Upper lobe of left lung (tissue), 6 donors: ENCODE results near the gene EPHB2. TPM values are rescaled to one million over a fixed set of nuclear protein-coding genes. Genes with fewer than 3 reads are reported as not detected.

ENCODE experiments used
- ATAC-seq, 2 donors: fragments of 200-7000 bp; cut with Tn5 transposase; one replicate each; pipeline ENCODE4 v1.9.1; 2022; ENCODE audit warnings: mild to moderate bottlenecking in 2 of 2, moderate library complexity in 2 of 2; ENCODE audit not compliant: low FRiP score in 2 of 2
- DNase-seq, 2 donors: peaks; one replicate each; pipeline ENCODE4 v3.0.0-alpha.2; 2019 to 2020
- H3K27ac ChIP-seq, 4 donors: fragments of 200-600 bp; sonication (generic); one replicate each; pipeline ENCODE4 v1.5.1; 2016 to 2019
- H3K27me3 ChIP-seq, 4 donors: fragments of 200-600 bp; sonication (generic); one replicate each; pipeline ENCODE4 v1.5.1; 2017 to 2019
- H3K36me3 ChIP-seq, 4 donors: fragments of 200-600 bp; sonication (generic); one replicate each; pipeline ENCODE4 v1.5.1; 2016 to 2019
- H3K4me1 ChIP-seq, 4 donors: fragments of 200-600 bp; sonication (generic); one replicate each; pipeline ENCODE4 v1.5.1; 2018 to 2019
- H3K4me3 ChIP-seq, 4 donors: fragments of 200-600 bp; sonication (generic); one replicate each; pipeline ENCODE4 v1.5.1; 2017 to 2019; ENCODE audit warnings: mild to moderate bottlenecking in 2 of 4, moderate library complexity in 1 of 4
- H3K9me3 ChIP-seq, 4 donors: fragments of 200-600 bp; sonication (generic); one replicate each; pipeline ENCODE4 v1.5.1; 2018 to 2019
- CTCF ChIP-seq, 6 experiments: fragments of 450-650 bp in 4 of 6; fragments of 200-600 bp in 2 of 6; sonication (generic) in 2 of 6; IDR thresholded peaks; one replicate each; pipeline ENCODE4 v1.5.1; 2016 to 2019; ENCODE audit warnings: antibody characterized with exemption in 6 of 6
- EP300 ChIP-seq, 4 donors: sonication (generic); formaldehyde crosslinking; IDR thresholded peaks; one replicate each; pipeline ENCODE4 v1.5.1; 2017; ENCODE audit warnings: antibody characterized with exemption in 4 of 4, control low read depth in 2 of 4
- POLR2A ChIP-seq, 4 donors: fragments of 450-650 bp; IDR thresholded peaks; one replicate each; pipeline ENCODE4 v1.5.1; 2016 to 2017; ENCODE audit warnings: antibody characterized with exemption in 4 of 4, mild to moderate bottlenecking in 2 of 4
- POLR2AphosphoS5 ChIP-seq, 2 donors: sonication (generic); formaldehyde crosslinking; IDR thresholded peaks; one replicate each; pipeline ENCODE4 v1.5.1; 2017; ENCODE audit warnings: antibody characterized with exemption in 2 of 2
- WGBS, 2 donors: methylation state at CpG; one replicate each; pipeline ENCODE4 v1.1.5; 2017 to 2018; 5-methylcytosine and 5-hydroxymethylcytosine counted together
- total RNA-seq, 6 donors: library from RNA; depleted of rRNA in 4 of 6; stranded (reverse); fragments of >200 nt in 4 of 6; gene quantifications; one replicate each; pipeline versions ENCODE4 v1.1.0 to v1.2.1, GENCODE V29; 2016 to 2021
- donor health status: DM: no; HTN: no; CAD: no; lungs with moderate emphysema.
- donor health status: DM: no; HTN: yes; CAD: no; lungs with severe emphysema.

Gene EPHB2
- total RNA-seq, 6 donors from 2014 or later, result 1.0 to 8.8 (median 5.6) TPM

DNA sequence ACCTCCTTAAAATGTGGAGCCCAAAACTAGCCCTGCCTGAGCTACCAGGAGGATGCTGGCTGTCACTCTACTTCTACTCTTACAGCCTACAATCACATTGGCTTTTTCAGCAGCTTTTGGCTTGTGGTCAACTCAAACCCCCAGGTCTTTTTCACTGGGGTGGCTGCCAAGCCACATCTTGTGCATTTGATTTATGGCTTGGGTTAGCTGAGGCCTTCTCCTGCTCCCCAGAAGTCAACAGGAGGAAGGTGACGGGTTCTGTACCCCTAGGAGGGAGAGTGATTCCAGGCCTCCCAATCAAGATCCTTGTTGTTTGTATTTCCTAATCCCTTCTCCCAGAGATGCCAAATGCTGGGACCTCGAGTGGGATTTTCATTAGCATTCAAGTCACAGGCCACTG lies 137.8 kb downstream of the EPHB2 start:
- ATAC-seq (no peak), DNase-seq (no peak)
- no peaks in the 10 kb centered on the region for H3K36me3 ChIP-seq
- H3K9me3 ChIP-seq, result no peaks in the 10 kb centered on the region
- no peaks in the 10 kb centered on the region for H3K4me1 ChIP-seq
- 57 to 64% methylated on average over 2 of the region's 2 CpGs for WGBS, 2 donors
- H3K27me3 ChIP-seq, result no peaks in the 10 kb centered on the region
- no peak overlapping the region for H3K27ac ChIP-seq
- no peak overlapping the region for H3K4me3 ChIP-seq
- TF ChIP-seq POLR2A (IDR thresholded peaks at IDR 0.05), result no peak
- no peak for TF ChIP-seq EP300 (IDR thresholded peaks at IDR 0.05)
- no peak for TF ChIP-seq CTCF (IDR thresholded peaks at IDR 0.05)
- no peak for TF ChIP-seq POLR2AphosphoS5 (IDR thresholded peaks at IDR 0.05)

DNA sequence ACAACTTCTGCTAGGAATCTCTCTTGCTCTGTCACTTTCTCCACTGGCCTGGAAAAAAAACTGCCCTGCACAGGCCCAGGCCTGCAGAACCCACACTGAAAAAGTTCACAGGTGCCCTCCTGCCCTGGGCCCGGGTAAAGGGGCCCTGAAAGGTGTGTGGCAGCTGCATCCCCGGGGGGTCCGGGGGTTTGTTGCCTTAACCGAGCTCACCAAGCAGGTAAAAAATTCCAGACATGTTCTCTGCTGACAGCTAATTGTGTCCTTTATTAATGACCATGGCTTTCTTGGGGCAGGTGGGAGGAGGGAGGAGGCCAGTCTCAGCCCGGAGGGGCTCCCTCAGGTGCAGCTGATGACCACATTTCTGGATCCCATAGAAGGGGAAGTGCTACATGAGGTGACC lies 139.1 kb downstream of the EPHB2 start:
- TF ChIP-seq EP300 (IDR thresholded peaks at IDR 0.05) (no peak), CTCF (IDR thresholded peaks at IDR 0.05) (no peak), POLR2A (IDR thresholded peaks at IDR 0.05) (no peak), POLR2AphosphoS5 (IDR thresholded peaks at IDR 0.05) (no peak)
- Histone ChIP-seq H3K4me3 (no peak overlapping the region), H3K4me1 (no peaks in the 10 kb centered on the region), H3K36me3 (no peaks in the 10 kb centered on the region), H3K27me3 (no peaks in the 10 kb centered on the region), H3K9me3 (no peaks in the 10 kb centered on the region), H3K27ac (no peak overlapping the region)
- no peak for ATAC-seq
- 73 to 76% methylated on average over 4 to 5 of the region's 5 CpGs for WGBS, 2 donors
- no peak for DNase-seq

GRCh38 chr1:22850281-22850680 lies 139.6 kb downstream of the EPHB2 start:
- Histone ChIP-seq H3K36me3 (no peaks in the 10 kb centered on the region), H3K4me3 (no peak overlapping the region), H3K27me3 (no peaks in the 10 kb centered on the region), H3K4me1 (no peaks in the 10 kb centered on the region), H3K27ac (no peak overlapping the region), H3K9me3 (no peaks in the 10 kb centered on the region)
- peak in 1 of 2 donors; percentile 52 for DNase-seq
- TF ChIP-seq EP300 (IDR thresholded peaks at IDR 0.05) (no peak), POLR2A (IDR thresholded peaks at IDR 0.05) (no peak), POLR2AphosphoS5 (IDR thresholded peaks at IDR 0.05) (no peak), CTCF (IDR thresholded peaks at IDR 0.05) (no peak)
- 72 to 88% methylated on average over 3 to 11 of the region's 11 CpGs for WGBS, 2 donors
- ATAC-seq, result no peak

DNA sequence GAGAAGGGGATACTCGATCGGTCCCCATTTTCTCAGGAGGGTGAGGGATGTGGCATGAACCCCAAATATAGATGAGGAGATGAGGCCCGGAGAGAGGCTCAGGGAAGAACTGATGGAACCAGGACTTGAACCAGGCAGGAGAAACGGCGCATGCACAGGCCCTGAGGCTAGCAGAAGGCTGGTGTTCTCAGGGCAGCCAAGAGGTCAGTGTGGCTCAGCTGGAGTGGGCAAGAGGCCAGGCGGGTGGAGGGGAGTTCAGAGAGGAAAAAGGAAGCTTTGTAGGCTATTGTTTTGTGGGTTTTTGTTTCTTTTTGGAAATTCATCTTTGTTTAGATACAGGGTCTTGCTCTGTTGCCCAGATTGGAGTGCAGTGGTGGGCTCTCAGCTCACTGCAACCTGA lies 140.0 kb downstream of the EPHB2 start:
- Histone ChIP-seq H3K9me3 (no peaks in the 10 kb centered on the region), H3K4me3 (no peak overlapping the region), H3K36me3 (no peaks in the 10 kb centered on the region), H3K27me3 (no peaks in the 10 kb centered on the region), H3K27ac (no peak overlapping the region), H3K4me1 (no peaks in the 10 kb centered on the region)
- WGBS, 2 donors, result 64 to 70% methylated on average over 6 of the region's 6 CpGs
- TF ChIP-seq CTCF (IDR thresholded peaks at IDR 0.05) (no peak), EP300 (IDR thresholded peaks at IDR 0.05) (no peak), POLR2A (IDR thresholded peaks at IDR 0.05) (no peak), POLR2AphosphoS5 (IDR thresholded peaks at IDR 0.05) (no peak)
- DNase-seq, result no peak
- peak in 1 of 2 donors; percentile 54 for ATAC-seq

GRCh38 chr1:22851517-22851916 lies 140.9 kb downstream of the EPHB2 start:
- H3K9me3 ChIP-seq, result no peaks in the 10 kb centered on the region
- TF ChIP-seq EP300 (IDR thresholded peaks at IDR 0.05) (peak in 1 of 4 donors; percentile 61), POLR2AphosphoS5 (IDR thresholded peaks at IDR 0.05) (no peak)
- peak overlapping the region in 1 of 4 donors; percentile 18 for H3K27ac ChIP-seq
- no peak for DNase-seq
- H3K27me3 ChIP-seq, result no peaks in the 10 kb centered on the region
- no peaks in the 10 kb centered on the region for H3K36me3 ChIP-seq
- peak in 1 of 2 donors; percentile 60 for ATAC-seq
- no peaks in the 10 kb centered on the region for H3K4me1 ChIP-seq
- 60 to 68% methylated on average over 4 of the region's 4 CpGs for WGBS, 2 donors
- no peak overlapping the region for H3K4me3 ChIP-seq
